Left ventricle myocardium inferior (tissue), 1 donor: ENCODE results near the gene NSD1. TPM values are rescaled to one million over a fixed set of nuclear protein-coding genes. Genes with fewer than 3 reads are reported as not detected.
"Not testable (repeated sequence)": the region's sequence is repeated elsewhere in the genome, so short reads cannot be mapped to it uniquely, and the experiment has no call there.

Experiments used
- DNase-seq: peaks from one replicate; pipeline ENCODE4 v3.0.0-alpha.2; 2020
- H3K27ac ChIP-seq: fragments of 200-600 bp; replicated peaks from 2 replicates; pipeline ENCODE4 v1.8.0; 2021
- H3K27me3 ChIP-seq: fragments of 200-600 bp; 2 replicates; pipeline ENCODE4 v1.8.0; 2021; ENCODE audit warnings: low read depth
- H3K36me3 ChIP-seq: fragments of 200-600 bp; 2 replicates; pipeline ENCODE4 v1.8.0; 2021
- H3K4me1 ChIP-seq: fragments of 200-600 bp; 2 replicates; pipeline ENCODE4 v1.8.0; 2021
- H3K4me3 ChIP-seq: fragments of 200-600 bp; 2 replicates; pipeline ENCODE4 v1.8.0; 2021; ENCODE audit warnings: mild to moderate bottlenecking, moderate library complexity
- H3K9me3 ChIP-seq: fragments of 200-600 bp; replicated peaks from 2 replicates; pipeline ENCODE4 v1.8.0; 2021
- intact Hi-C: fragments of 100-400 bp; cut with micrococcal nuclease; formaldehyde crosslinking; loops from one replicate; pipeline ENCODE4 v1.11.0; 2022
- total RNA-seq: library from RNA; stranded (reverse); fragmentation: NEBNext Ultra II Directional; extraction: Animal tissue kit (Norgen Biotek cat#: 25700); gene quantifications from one replicate; pipeline ENCODE4 v1.2.1, GENCODE V29; 2021
- TF ChIP-seq, protein P1 (sequence below): fragments of 200-600 bp; IDR thresholded peaks from 2 replicates; pipeline ENCODE4 v1.8.0; 2021; ENCODE audit warnings: antibody characterized with exemption, mild to moderate bottlenecking, borderline replicate concordance
- donor health status: DM: no; HTN: yes; CAD: no; lungs with severe emphysema.

Gene NSD1
- total RNA-seq, 1 donor from 2014 or later, result 40.8 TPM

DNA sequence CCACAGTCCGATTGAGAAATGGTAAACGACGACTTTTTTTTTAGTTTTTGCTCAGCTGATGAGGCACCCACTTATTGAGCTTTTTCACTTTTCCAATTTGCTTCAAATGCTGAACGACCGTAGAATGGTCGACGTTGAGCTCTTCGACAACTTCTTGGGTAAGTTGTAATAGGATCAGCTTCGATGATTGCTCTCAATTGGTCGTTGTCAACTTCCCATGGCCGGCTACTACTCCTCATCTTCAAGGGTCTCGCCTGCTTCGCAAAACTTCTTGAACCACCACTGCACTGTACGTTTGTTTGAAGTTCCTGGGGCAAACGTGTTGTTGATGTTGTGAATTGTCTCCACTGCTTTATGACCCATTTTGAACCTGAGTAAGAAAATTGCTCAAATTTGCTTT, 35.7 kb downstream of the NSD1 start:
- peaks cover 14% of the 10 kb centered on the region for H3K36me3 ChIP-seq
- H3K9me3 ChIP-seq, result no peaks in the 10 kb centered on the region
- peaks cover 14% of the 10 kb centered on the region for H3K4me1 ChIP-seq
- H3K27me3 ChIP-seq, result no peaks in the 10 kb centered on the region
- intact Hi-C loops, result no loop called here
- H3K27ac ChIP-seq, result no peak overlapping the region
- no peak for DNase-seq
- TF ChIP-seq, protein P1, sequence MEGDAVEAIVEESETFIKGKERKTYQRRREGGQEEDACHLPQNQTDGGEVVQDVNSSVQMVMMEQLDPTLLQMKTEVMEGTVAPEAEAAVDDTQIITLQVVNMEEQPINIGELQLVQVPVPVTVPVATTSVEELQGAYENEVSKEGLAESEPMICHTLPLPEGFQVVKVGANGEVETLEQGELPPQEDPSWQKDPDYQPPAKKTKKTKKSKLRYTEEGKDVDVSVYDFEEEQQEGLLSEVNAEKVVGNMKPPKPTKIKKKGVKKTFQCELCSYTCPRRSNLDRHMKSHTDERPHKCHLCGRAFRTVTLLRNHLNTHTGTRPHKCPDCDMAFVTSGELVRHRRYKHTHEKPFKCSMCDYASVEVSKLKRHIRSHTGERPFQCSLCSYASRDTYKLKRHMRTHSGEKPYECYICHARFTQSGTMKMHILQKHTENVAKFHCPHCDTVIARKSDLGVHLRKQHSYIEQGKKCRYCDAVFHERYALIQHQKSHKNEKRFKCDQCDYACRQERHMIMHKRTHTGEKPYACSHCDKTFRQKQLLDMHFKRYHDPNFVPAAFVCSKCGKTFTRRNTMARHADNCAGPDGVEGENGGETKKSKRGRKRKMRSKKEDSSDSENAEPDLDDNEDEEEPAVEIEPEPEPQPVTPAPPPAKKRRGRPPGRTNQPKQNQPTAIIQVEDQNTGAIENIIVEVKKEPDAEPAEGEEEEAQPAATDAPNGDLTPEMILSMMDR, result no peak
- H3K4me3 ChIP-seq, result no peak overlapping the region

DNA sequence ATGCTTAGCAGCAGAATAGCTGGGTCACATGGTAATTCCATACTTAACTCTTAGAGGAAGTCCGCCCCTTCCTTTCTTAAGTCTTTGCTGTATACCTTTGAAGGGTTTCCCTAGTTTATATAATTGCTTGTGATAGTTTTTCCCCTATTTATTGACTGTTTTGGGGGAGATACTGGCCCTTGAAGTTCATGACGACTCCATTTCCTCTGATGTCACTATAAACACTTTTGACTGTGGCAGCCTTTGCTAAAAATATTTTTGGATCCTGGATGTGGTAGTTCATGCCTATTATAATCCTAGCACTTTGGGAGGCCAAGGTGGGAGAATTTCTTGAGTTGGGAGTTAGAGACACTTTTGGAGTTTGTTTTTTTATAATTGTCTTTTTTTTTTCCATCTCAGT, 38.4 kb downstream of the NSD1 start:
- TF ChIP-seq, protein P1, result no peak
- no peak for DNase-seq
- Histone ChIP-seq H3K4me3 (no peak overlapping the region), H3K9me3 (no peaks in the 10 kb centered on the region), H3K27ac (peak overlapping the region; percentile 2), H3K36me3 (peaks cover 5% of the 10 kb centered on the region), H3K27me3 (no peaks in the 10 kb centered on the region), H3K4me1 (peaks cover 23% of the 10 kb centered on the region)
- intact Hi-C loops, result no loop called here

DNA sequence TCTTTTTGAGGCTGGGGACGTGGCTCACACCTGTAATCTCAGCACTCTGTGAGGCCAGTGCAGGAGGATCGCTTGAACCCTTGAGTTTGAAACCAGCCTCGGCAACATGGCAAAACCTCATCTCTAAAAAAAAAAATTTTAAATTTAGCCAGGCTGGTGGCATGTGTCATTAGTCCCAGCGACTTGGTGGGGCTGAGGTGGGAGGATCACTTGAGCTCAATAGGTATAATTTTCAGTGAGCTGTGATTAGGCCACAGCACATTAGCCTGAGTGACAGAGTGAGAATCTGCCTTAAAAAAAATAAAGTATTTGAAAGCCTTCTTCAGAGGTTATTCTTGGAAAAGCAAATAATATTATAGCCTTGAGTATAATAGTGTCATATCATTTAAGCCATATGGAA, 41.8 kb downstream of the NSD1 start:
- no peaks in the 10 kb centered on the region for H3K36me3 ChIP-seq
- DNase-seq, result no peak
- H3K4me3 ChIP-seq, result no peak overlapping the region
- H3K9me3 ChIP-seq, result no peaks in the 10 kb centered on the region
- H3K27me3 ChIP-seq, result no peaks in the 10 kb centered on the region
- peaks cover 26% of the 10 kb centered on the region for H3K4me1 ChIP-seq
- intact Hi-C loops, result no loop called here
- TF ChIP-seq, protein P1, result no peak
- no peak overlapping the region for H3K27ac ChIP-seq

DNA sequence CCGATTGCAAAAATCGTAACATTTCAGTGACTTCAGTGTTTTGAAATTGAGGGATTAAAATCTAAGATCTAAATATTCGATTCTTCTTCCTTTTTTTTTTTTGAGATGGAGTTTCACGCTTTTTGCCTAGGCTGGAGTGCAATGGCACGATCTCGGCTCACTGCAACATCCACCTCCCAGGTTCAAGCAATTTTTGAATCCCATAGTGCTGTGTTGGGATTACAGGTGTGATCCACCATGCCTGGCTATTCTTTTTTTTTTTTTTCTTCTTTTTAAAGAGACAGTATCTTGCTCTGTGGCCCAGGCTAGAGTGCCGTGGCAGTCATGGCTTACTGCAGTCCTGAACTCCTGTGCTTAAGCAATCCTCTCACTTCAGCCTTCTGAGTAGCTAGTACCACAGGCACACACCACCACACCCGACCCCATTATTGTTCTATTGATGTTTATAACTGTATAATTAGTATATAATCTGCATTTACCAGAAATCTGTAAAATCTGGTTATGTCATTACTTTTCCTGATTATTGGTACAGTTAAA, 42.7 kb downstream of the NSD1 start:
- TF ChIP-seq, protein P1, result no peak
- intact Hi-C loops, result no loop called here
- DNase-seq, result no peak
- no peaks in the 10 kb centered on the region for H3K36me3 ChIP-seq
- H3K27ac ChIP-seq, result no peak overlapping the region
- H3K4me1 ChIP-seq, result peaks cover 26% of the 10 kb centered on the region
- no peaks in the 10 kb centered on the region for H3K27me3 ChIP-seq
- H3K4me3 ChIP-seq, result no peak overlapping the region
- no peaks in the 10 kb centered on the region for H3K9me3 ChIP-seq

DNA sequence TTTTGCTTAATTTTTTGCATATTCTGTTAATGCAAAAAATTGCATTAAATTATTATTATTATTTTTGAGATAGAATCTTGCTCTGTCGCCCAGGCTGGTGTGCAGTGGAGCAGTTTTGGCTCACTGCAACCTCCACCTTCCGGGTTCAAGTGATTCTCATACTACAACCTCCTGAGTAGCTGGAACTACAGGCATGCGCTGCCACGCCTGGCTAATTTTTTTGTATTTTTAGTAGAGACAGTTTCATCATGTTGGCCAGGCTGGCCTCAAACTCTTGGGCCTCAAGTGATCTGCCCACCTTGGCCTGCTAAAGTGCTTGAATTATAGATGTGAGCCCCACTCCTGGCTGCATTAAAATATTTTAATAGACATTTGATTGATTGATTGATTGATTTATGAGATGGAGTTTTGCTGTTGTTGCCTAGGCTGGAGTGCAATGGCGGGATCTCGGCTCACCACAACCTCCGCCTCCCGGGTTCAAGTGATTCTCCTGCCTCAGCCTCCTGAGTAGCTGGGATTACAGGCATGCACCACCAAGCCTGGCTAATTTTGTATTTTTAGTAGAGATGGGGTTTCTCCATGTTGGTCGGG, 44.4 kb downstream of the NSD1 start:
- H3K4me3 ChIP-seq, H3K9me3 ChIP-seq, DNase-seq, H3K27me3 ChIP-seq, intact Hi-C loops, H3K27ac ChIP-seq, H3K36me3 ChIP-seq: not testable (repeated sequence)
- H3K4me1 ChIP-seq, result peaks cover 12% of the 10 kb centered on the region

DNA sequence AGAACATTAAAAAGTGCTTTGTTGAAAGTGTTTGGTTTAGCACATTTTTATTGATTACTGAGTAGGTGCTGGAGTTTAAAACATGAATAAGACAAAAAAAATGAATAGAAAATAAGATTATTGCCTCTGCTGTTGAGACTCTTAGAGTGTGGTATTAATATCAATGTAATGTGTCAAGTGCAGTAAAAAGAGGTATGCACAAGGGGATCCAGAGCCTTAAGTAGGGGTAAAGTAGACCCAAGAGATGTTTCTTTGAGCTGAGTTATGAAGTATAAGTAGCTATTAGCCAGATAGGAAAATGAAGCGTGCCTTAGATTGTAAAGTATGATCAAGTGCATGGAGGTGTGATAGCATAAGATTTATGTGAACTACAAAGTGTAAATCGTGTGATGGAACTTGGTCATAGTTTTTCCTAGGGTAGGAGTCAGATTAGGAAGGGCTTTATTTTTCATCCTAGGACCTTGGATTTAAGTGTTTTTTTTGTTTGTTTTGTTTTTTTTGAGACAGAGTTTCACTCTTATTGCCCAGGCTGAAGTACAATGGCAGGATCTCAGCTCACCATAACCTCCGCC, 45.2 kb downstream of the NSD1 start:
- Histone ChIP-seq H3K36me3 (no peaks in the 10 kb centered on the region), H3K4me1 (peaks cover 14% of the 10 kb centered on the region), H3K9me3 (no peaks in the 10 kb centered on the region), H3K27ac (no peak overlapping the region), H3K27me3 (no peaks in the 10 kb centered on the region), H3K4me3 (no peak overlapping the region)
- DNase-seq, result no peak
- TF ChIP-seq, protein P1, result no peak
- intact Hi-C loops, result no loop called here
